Vagina (tissue), 2 donors: Measurements from ENCODE around the gene NT5DC1. TPM values are rescaled to one million over a fixed set of nuclear protein-coding genes. Genes with fewer than 3 reads are reported as not detected.

Experiments
- DNase-seq, 2 donors: peaks; one replicate each; pipeline ENCODE4 v3.0.0-alpha.2; 2017; ENCODE audit errors: extremely low spot score in 2 of 2
- H3K27ac ChIP-seq: fragments of 200-600 bp; sonication (generic); one replicate; pipeline ENCODE4 v1.5.1; 2019
- H3K27me3 ChIP-seq: fragments of 200-600 bp; sonication (generic); one replicate; pipeline ENCODE4 v1.5.1; 2019
- H3K36me3 ChIP-seq, 2 donors: fragments of 200-600 bp; sonication (generic); one replicate each; pipeline ENCODE4 v1.5.1; 2017 to 2019
- H3K4me1 ChIP-seq: fragments of 200-600 bp; sonication (generic); one replicate; pipeline ENCODE4 v1.5.1; 2019
- H3K4me3 ChIP-seq, 2 donors: fragments of 200-600 bp; sonication (generic); 1 replicate in 1 of 2; 2 replicates in 1 of 2; pipeline ENCODE4 v1.5.1; 2016 to 2019
- H3K9me3 ChIP-seq: fragments of 200-600 bp; sonication (generic); one replicate; pipeline ENCODE4 v1.5.1; 2019
- CTCF ChIP-seq, 3 experiments: fragments of 450-650 bp in 2 of 3; fragments of 200-600 bp in 1 of 3; sonication (generic) in 1 of 3; IDR thresholded peaks; one replicate each; pipeline ENCODE4 v1.5.1; 2017 to 2019; ENCODE audit warnings: antibody characterized with exemption in 3 of 3, mild to moderate bottlenecking in 2 of 3, moderate library complexity in 2 of 3
- POLR2A ChIP-seq, 2 donors: fragments of 450-650 bp; IDR thresholded peaks; one replicate each; pipeline ENCODE4 v1.6.1; 2017; ENCODE audit warnings: antibody characterized with exemption in 2 of 2, mild to moderate bottlenecking in 2 of 2, moderate library complexity in 2 of 2
- POLR2AphosphoS5 ChIP-seq, 2 donors: sonication (generic); formaldehyde crosslinking; IDR thresholded peaks; one replicate each; pipeline ENCODE4 v1.9.0; 2017; ENCODE audit warnings: antibody characterized with exemption in 2 of 2, mild to moderate bottlenecking in 2 of 2, low read depth in 1 of 2; ENCODE audit not compliant: insufficient read depth in 1 of 2
- intact Hi-C: fragments of 100-400 bp; cut with DNase I; formaldehyde crosslinking; loops from one replicate; pipeline ENCODE4 v1.15.1; 2023
- total RNA-seq: library from RNA; depleted of rRNA; stranded (reverse); fragments of >200 nt; gene quantifications from one replicate; pipeline ENCODE4 v1.2.3, GENCODE V29; 2016

The NT5DC1 gene
- total RNA-seq, 1 donor from 2014 or later, result 6.1 TPM

DNA sequence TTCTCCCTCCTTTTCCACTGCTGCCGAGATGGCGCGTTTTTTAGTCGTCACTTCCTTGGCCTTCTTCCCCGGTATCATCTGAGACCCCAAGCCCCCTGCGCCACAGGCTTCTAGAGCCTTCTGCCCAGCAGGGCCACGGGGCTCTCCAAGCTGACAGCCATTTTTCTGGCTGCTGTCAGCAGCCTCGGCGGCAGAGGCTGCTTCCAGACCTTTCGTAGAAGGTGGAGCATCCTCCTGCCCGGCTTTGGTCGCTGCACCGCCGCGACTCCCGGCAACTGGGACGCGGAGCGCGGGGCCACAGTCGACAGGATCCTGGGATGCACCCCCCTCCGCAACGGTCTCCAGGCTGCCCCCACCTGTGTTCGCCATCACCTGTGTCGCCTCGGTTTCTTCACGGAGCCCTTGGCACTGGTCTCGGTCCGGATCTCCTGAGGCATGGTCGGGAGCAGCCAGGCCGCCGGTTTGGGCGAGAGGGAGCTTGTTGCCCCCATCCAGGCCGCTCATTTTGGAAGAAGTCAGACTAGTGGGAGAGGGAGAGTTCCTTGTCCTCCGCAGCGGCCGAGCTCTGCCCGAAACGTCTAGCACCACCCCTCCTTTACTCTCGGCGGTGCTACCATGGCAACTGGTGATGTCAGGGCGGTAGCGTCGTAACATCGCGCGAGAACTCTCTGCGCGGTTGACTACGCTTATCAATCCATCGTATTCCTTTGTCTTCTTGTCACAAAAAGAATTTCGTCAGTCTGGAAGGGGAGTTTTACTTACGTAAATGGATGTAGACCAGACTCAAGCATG is 153.0 kb downstream of the NT5DC1 start, which contains the start of gene TSPYL4:
Gene TSPYL4 (minus strand): TSS at position 571 of the 792 bp plus-strand sequence. CDS start 67 bp downstream, at position 504.
- Histone ChIP-seq H3K9me3 (no peaks in the 10 kb centered on the region), H3K4me3 (peak within 1 kb of the TSS; percentile 87 to 97), H3K27ac (peak within 1 kb of the TSS; percentile 90), H3K36me3 (no peaks in the 10 kb centered on the region), H3K4me1 (peaks cover 53% of the 10 kb centered on the region), H3K27me3 (no peaks in the 10 kb centered on the region)
- peak in 1 of 2 donors; percentile 99 for DNase-seq
- intact Hi-C loops, result no loop called here
- TF ChIP-seq POLR2A (IDR thresholded peaks at IDR 0.05) (peak; percentile 54 to 84), POLR2AphosphoS5 (IDR thresholded peaks at IDR 0.05; ENCODE audit: insufficient read depth in 1 of 2, low read depth in 1 of 2) (peak; percentile 90 to 98), CTCF (IDR thresholded peaks at IDR 0.05) (no peak)

DNA sequence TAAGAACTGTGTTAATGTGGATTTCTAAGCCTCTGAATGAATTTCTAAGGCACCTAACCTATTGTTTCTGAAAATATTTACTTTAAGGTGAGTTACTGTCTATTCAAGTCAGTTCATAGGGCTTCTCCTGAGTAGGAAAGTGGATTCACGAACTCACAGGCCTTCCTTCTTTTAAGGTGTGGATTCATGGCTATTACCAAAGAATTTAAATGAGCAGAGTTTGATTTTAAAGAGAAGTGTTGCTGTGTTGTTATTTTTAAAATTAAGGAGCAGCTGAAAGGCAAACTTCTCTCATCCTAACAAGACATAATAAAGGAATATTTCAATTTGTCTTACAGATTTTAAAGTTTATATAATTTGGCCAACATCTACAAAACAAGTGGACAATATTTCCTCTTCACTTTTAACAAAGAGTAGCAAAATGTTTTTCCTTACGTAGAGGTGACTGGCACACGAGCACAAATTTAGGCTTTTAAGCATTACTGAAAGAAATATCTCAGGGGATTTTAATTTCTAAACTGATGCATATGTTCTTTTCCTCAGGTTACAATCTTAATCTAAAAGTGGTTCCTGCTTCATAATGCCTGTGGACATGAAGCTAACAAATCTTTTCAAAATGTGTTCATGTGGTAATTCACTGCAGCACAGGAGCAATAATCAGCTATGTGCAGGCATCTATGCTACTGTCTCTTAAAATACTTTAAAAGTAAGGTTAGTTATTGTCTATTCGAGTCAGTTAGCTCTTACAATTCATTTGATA is 153.8 kb downstream of the NT5DC1 start:
- no peaks in the 10 kb centered on the region for H3K36me3 ChIP-seq
- no peaks in the 10 kb centered on the region for H3K9me3 ChIP-seq
- H3K4me1 ChIP-seq, result peaks cover 47% of the 10 kb centered on the region
- H3K27ac ChIP-seq, result peak overlapping the region; percentile 90
- DNase-seq, result no peak
- H3K27me3 ChIP-seq, result no peaks in the 10 kb centered on the region
- peak overlapping the region; percentile 87 to 97 for H3K4me3 ChIP-seq
- intact Hi-C loops, result no loop called here
- TF ChIP-seq POLR2AphosphoS5 (IDR thresholded peaks at IDR 0.05; ENCODE audit: insufficient read depth in 1 of 2, low read depth in 1 of 2) (peak in 1 of 2 donors; percentile 5), CTCF (IDR thresholded peaks at IDR 0.05) (no peak)

GRCh38 chr6:116255246-116255800 is 154.7 kb downstream of the NT5DC1 start:
- intact Hi-C loops, result no loop called here
- peaks cover 42% of the 10 kb centered on the region for H3K4me1 ChIP-seq

DNA sequence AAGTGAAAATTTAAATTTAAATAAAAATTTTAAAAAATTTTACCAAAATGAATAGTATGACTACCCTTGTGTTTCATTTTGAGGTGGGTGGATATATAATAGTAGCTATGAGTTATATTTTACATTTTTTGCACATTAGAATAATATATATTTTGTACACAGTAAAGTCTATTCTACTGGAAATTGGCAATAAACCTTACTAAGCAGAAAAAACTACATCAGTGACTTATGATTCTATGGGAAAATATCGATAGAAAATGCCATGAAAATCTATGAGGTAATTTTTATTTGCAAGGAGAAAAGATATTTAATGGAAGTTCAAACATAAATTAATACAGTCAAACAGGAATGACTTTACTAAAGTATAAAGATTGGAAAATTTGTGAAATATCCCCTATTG is 156.0 kb downstream of the NT5DC1 start:
- intact Hi-C loops, result no loop called here
- Histone ChIP-seq H3K27me3 (no peaks in the 10 kb centered on the region), H3K9me3 (no peaks in the 10 kb centered on the region), H3K4me1 (peaks cover 28% of the 10 kb centered on the region), H3K4me3 (no peak overlapping the region), H3K36me3 (no peaks in the 10 kb centered on the region), H3K27ac (no peak overlapping the region)
- no peak for DNase-seq
- no peak for TF ChIP-seq CTCF (IDR thresholded peaks at IDR 0.05)
- no peak for TF ChIP-seq POLR2A (IDR thresholded peaks at IDR 0.05)
- TF ChIP-seq POLR2AphosphoS5 (IDR thresholded peaks at IDR 0.05; ENCODE audit: insufficient read depth in 1 of 2, low read depth in 1 of 2), result no peak

More at GRCh38 chr6:116255246-116255800, 154.7 kb downstream of the NT5DC1 start:
- TF ChIP-seq POLR2A (IDR thresholded peaks at IDR 0.05) (no peak), POLR2AphosphoS5 (IDR thresholded peaks at IDR 0.05; ENCODE audit: insufficient read depth in 1 of 2, low read depth in 1 of 2) (no peak), CTCF (IDR thresholded peaks at IDR 0.05) (no peak)
- no peaks in the 10 kb centered on the region for H3K36me3 ChIP-seq
- no peaks in the 10 kb centered on the region for H3K9me3 ChIP-seq
- no peaks in the 10 kb centered on the region for H3K27me3 ChIP-seq
- H3K4me3 ChIP-seq, result no peak overlapping the region
- H3K27ac ChIP-seq, result no peak overlapping the region
- DNase-seq, result no peak
